ENCODE data around the gene TPRG1.

The TPRG1 gene

DNA sequence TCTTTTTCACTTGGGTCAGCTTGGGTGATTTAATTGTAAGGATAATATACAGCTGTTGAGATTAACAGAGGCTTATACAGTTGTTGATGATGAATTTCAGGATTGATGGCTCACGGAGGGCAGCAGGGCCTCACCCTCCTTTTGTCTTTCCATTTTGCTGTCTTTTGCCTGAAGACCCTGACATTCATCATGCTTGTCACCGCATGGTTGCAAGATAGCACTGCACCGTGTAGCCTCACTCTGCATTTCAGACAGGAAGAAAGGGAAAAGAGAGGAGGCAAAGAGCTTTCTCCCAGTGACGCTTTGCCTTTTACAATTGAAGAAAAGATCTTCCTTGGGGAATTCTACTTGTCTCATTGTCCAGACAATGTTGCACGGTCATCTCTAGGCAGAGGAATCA lies 115.1 kb downstream of the TPRG1 start:
- Histone ChIP-seq H3K27ac (ENCODE audit: insufficient read depth, low read length, poor library complexity, severe bottlenecking) (no peak overlapping the region), H3K36me3 (ENCODE audit: control insufficient read depth, insufficient read depth, low read length) (no peaks in the 10 kb centered on the region), H3K9me3 (ENCODE audit: control insufficient read depth, low read length) (no peaks in the 10 kb centered on the region), H3K27me3 (replicated peaks; ENCODE audit: control insufficient read depth, insufficient read depth, low read length, poor library complexity, severe bottlenecking) (no peaks in the 10 kb centered on the region), H3K4me1 (ENCODE audit: control insufficient read depth, insufficient read depth, low read length, poor library complexity, severe bottlenecking) (peaks cover 3% of the 10 kb centered on the region), H3K4me3 (ENCODE audit: insufficient read depth, low read depth, low read length, poor library complexity, severe bottlenecking) (no peak overlapping the region)
- DNase-seq: no peak

GRCh38 chr3:189288348-189289235 lies 116.8 kb downstream of the TPRG1 start:
- Histone ChIP-seq H3K4me3 (ENCODE audit: insufficient read depth, low read depth, low read length, poor library complexity, severe bottlenecking) (no peak overlapping the region), H3K4me1 (ENCODE audit: control insufficient read depth, insufficient read depth, low read length, poor library complexity, severe bottlenecking) (peaks cover 3% of the 10 kb centered on the region), H3K27ac (ENCODE audit: insufficient read depth, low read length, poor library complexity, severe bottlenecking) (no peak overlapping the region), H3K36me3 (ENCODE audit: control insufficient read depth, insufficient read depth, low read length) (no peaks in the 10 kb centered on the region), H3K27me3 (replicated peaks; ENCODE audit: control insufficient read depth, insufficient read depth, low read length, poor library complexity, severe bottlenecking) (no peaks in the 10 kb centered on the region), H3K9me3 (ENCODE audit: control insufficient read depth, low read length) (no peaks in the 10 kb centered on the region)
- no peak for DNase-seq

DNA sequence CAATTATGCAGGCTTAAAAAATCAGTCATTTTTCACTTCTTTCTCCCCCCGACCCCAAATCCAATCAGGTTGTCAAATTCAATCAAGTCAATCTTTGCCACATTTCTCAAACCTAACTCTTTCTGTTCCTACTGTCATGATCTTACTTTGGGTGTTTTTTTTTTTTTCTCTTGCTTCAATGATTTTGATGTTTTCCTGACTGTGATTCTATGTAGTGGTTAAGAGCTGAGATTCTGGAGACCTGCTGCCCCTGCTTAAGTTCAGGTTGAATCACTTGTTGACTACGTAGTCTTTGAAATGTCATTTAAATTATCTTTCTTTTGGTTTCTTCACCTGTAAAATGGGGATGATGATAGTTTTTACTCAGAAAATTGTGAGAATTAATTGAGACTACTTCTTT lies 117.5 kb downstream of the TPRG1 start:
- DNase-seq: no peak
- no peak overlapping the region for H3K4me3 ChIP-seq (ENCODE audit: insufficient read depth, low read depth, low read length, poor library complexity, severe bottlenecking)
- no peak overlapping the region for H3K27ac ChIP-seq (ENCODE audit: insufficient read depth, low read length, poor library complexity, severe bottlenecking)

DNA sequence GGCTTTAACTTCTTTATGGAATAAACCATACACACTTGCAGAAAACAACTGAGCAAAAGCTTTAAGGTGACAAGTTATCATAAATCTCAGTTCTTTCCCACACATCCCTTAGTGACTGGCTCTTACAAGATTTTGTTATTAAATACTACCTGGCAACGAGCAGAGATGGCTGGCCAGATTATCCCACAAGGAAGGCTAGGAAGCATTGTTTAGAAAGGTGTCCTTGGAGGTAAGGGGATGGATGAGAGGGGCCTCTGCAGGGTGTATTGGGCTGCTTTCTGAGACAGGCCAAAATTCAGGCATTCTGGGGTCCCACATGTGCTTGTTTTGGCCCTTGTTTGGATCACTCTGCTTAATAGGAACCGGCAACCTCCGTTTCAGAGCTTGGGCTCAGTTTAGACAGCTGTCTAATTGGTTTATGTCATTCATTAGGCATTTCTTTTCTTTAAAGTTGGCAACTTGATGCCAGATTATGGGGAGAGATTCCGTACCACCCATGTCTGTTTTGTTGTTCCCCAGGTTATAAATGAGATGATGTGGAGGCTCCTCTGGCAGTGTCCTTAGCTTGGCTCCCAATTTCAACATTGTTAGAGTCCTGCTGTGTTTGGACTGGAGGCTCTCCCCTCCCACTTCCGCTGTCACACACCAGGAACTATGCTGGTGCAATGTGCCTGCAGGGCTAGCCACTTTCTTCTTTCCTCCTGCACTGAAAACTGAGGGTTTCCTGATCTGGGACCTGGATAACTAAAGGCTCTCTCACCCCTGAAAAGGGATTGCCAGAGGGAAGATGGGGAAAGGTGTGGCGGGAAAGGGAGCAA lies 121.1 kb downstream of the TPRG1 start:
- H3K36me3 ChIP-seq (ENCODE audit: control insufficient read depth, insufficient read depth, low read length): no peaks in the 10 kb centered on the region
- no peak for DNase-seq
- H3K4me3 ChIP-seq (ENCODE audit: insufficient read depth, low read depth, low read length, poor library complexity, severe bottlenecking): no peak overlapping the region
- H3K27ac ChIP-seq (ENCODE audit: insufficient read depth, low read length, poor library complexity, severe bottlenecking): no peak overlapping the region
- no peaks in the 10 kb centered on the region for H3K4me1 ChIP-seq (ENCODE audit: control insufficient read depth, insufficient read depth, low read length, poor library complexity, severe bottlenecking)
- H3K9me3 ChIP-seq (ENCODE audit: control insufficient read depth, low read length): no peaks in the 10 kb centered on the region
- H3K27me3 ChIP-seq (replicated peaks; ENCODE audit: control insufficient read depth, insufficient read depth, low read length, poor library complexity, severe bottlenecking): no peaks in the 10 kb centered on the region

More for the DNA sequence above, 117.5 kb downstream of the TPRG1 start:
- Histone ChIP-seq H3K4me1 (ENCODE audit: control insufficient read depth, insufficient read depth, low read length, poor library complexity, severe bottlenecking) (peaks cover 3% of the 10 kb centered on the region), H3K36me3 (ENCODE audit: control insufficient read depth, insufficient read depth, low read length) (no peaks in the 10 kb centered on the region), H3K9me3 (ENCODE audit: control insufficient read depth, low read length) (no peaks in the 10 kb centered on the region), H3K27me3 (replicated peaks; ENCODE audit: control insufficient read depth, insufficient read depth, low read length, poor library complexity, severe bottlenecking) (no peaks in the 10 kb centered on the region)

GRCh38 chr3:189294649-189295048 lies 122.9 kb downstream of the TPRG1 start:
- H3K9me3 ChIP-seq (ENCODE audit: control insufficient read depth, low read length): no peaks in the 10 kb centered on the region
- H3K4me1 ChIP-seq (ENCODE audit: control insufficient read depth, insufficient read depth, low read length, poor library complexity, severe bottlenecking): no peaks in the 10 kb centered on the region
- H3K27ac ChIP-seq (ENCODE audit: insufficient read depth, low read length, poor library complexity, severe bottlenecking): no peak overlapping the region
- H3K27me3 ChIP-seq (replicated peaks; ENCODE audit: control insufficient read depth, insufficient read depth, low read length, poor library complexity, severe bottlenecking): no peaks in the 10 kb centered on the region
- no peak overlapping the region for H3K4me3 ChIP-seq (ENCODE audit: insufficient read depth, low read depth, low read length, poor library complexity, severe bottlenecking)
- H3K36me3 ChIP-seq (ENCODE audit: control insufficient read depth, insufficient read depth, low read length): no peaks in the 10 kb centered on the region
- DNase-seq: no peak

DNA sequence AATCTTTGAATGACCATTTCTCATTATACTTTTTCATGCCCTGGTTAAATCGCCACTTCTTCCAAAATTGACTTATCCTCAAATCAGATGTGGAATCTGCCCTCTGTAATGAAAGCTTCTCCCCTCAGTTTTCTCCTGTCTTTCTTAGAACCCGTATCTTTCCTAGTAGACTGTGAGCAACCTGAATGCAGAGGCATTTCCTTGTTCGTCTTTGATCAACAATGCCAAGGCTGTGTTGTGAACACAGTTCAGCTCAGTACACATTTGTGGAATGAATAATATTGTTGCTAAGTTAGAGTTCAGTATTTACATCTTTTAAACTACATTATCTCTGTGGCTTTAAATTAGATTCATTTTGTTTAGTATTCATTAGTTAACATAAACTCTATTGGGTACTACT lies 123.3 kb downstream of the TPRG1 start:
- no peaks in the 10 kb centered on the region for H3K4me1 ChIP-seq (ENCODE audit: control insufficient read depth, insufficient read depth, low read length, poor library complexity, severe bottlenecking)
- no peaks in the 10 kb centered on the region for H3K36me3 ChIP-seq (ENCODE audit: control insufficient read depth, insufficient read depth, low read length)
- no peak for DNase-seq
- H3K9me3 ChIP-seq (ENCODE audit: control insufficient read depth, low read length): no peaks in the 10 kb centered on the region
- no peaks in the 10 kb centered on the region for H3K27me3 ChIP-seq (replicated peaks; ENCODE audit: control insufficient read depth, insufficient read depth, low read length, poor library complexity, severe bottlenecking)
- no peak overlapping the region for H3K27ac ChIP-seq (ENCODE audit: insufficient read depth, low read length, poor library complexity, severe bottlenecking)
- no peak overlapping the region for H3K4me3 ChIP-seq (ENCODE audit: insufficient read depth, low read depth, low read length, poor library complexity, severe bottlenecking)

DNA sequence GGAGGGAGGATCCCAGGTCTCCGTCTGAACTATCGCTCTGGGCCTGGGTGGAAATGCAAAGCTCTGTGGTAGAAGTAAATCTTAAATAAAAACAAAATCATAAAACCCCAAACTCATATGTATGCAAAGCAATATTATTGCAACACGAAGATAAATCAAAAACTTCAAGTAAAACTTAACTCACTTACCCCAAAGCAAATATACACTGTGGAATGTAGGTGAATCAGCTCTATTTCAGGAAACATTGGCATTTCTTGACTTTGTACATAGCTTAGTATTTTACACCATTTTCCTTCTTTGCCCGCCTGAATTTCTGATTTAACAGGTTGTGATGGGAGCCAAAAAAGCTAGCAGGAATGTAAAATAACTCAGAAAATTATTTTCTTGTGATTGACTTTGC lies 126.2 kb downstream of the TPRG1 start:
- DNase-seq: no peak
- H3K4me3 ChIP-seq (ENCODE audit: insufficient read depth, low read depth, low read length, poor library complexity, severe bottlenecking): no peak overlapping the region
- H3K27me3 ChIP-seq (replicated peaks; ENCODE audit: control insufficient read depth, insufficient read depth, low read length, poor library complexity, severe bottlenecking): no peaks in the 10 kb centered on the region
- H3K27ac ChIP-seq (ENCODE audit: insufficient read depth, low read length, poor library complexity, severe bottlenecking): no peak overlapping the region
- no peaks in the 10 kb centered on the region for H3K36me3 ChIP-seq (ENCODE audit: control insufficient read depth, insufficient read depth, low read length)
- H3K4me1 ChIP-seq (ENCODE audit: control insufficient read depth, insufficient read depth, low read length, poor library complexity, severe bottlenecking): no peaks in the 10 kb centered on the region
- H3K9me3 ChIP-seq (ENCODE audit: control insufficient read depth, low read length): no peaks in the 10 kb centered on the region

DNA sequence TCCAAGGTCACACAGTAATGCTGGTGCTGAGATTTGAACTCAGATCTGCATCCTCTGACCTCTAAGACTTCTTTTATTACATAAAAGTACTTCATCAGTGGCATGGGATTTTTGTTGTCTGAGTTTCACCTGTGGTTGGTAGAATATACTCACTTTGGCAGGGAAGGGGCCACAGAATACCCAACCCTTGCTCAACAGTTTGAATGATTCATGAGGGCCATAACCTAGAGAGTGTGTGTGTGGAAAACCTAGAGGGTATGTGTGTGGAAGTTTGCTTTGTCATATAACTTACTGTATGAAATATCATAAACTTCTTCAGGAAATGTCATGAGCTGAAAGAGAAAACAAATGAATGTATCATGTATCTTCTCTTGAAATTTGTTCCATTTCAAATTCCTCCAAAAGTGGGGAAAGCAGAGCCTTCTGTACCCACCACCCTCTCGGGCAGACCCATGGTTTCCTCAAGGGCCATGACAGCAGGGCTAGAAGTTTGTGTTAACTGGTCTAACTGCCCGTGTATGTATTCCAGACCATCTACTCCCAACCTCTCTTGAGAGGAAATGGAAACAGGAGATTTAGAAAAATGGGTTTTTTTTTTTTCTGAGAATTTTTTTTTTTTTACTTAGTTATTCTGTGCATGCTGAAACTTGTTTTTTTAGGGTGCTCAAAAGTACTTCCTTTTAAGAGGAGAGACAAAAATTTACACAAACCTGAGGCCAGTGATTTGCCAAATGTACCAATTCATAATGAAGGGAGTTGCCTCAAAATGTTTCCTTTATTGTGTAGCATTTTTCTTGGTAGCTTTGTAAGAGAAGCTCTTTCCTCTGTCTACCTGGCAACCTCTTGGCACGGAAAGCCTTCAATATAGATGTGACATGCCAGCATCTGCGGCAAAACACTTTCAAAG lies 127.0 kb downstream of the TPRG1 start:
- Histone ChIP-seq H3K36me3 (ENCODE audit: control insufficient read depth, insufficient read depth, low read length) (no peaks in the 10 kb centered on the region), H3K9me3 (ENCODE audit: control insufficient read depth, low read length) (no peaks in the 10 kb centered on the region), H3K4me3 (ENCODE audit: insufficient read depth, low read depth, low read length, poor library complexity, severe bottlenecking) (no peak overlapping the region), H3K27ac (ENCODE audit: insufficient read depth, low read length, poor library complexity, severe bottlenecking) (no peak overlapping the region), H3K4me1 (ENCODE audit: control insufficient read depth, insufficient read depth, low read length, poor library complexity, severe bottlenecking) (no peaks in the 10 kb centered on the region), H3K27me3 (replicated peaks; ENCODE audit: control insufficient read depth, insufficient read depth, low read length, poor library complexity, severe bottlenecking) (no peaks in the 10 kb centered on the region)
- no peak for DNase-seq

GRCh38 chr3:189300345-189300744 lies 128.6 kb downstream of the TPRG1 start:
- Histone ChIP-seq H3K4me1 (ENCODE audit: control insufficient read depth, insufficient read depth, low read length, poor library complexity, severe bottlenecking) (no peaks in the 10 kb centered on the region), H3K36me3 (ENCODE audit: control insufficient read depth, insufficient read depth, low read length) (no peaks in the 10 kb centered on the region), H3K27ac (ENCODE audit: insufficient read depth, low read length, poor library complexity, severe bottlenecking) (no peak overlapping the region), H3K4me3 (ENCODE audit: insufficient read depth, low read depth, low read length, poor library complexity, severe bottlenecking) (no peak overlapping the region), H3K27me3 (replicated peaks; ENCODE audit: control insufficient read depth, insufficient read depth, low read length, poor library complexity, severe bottlenecking) (no peaks in the 10 kb centered on the region), H3K9me3 (ENCODE audit: control insufficient read depth, low read length) (no peaks in the 10 kb centered on the region)
- DNase-seq: no peak
